NCI-H510A (cell line): ENCODE measurements around the gene TAP2.
"Not testable (repeated sequence)": the region's sequence is repeated elsewhere in the genome, so short reads cannot be mapped to it uniquely, and the experiment has no call there.

Experiments used
- DNase-seq: peaks from one replicate; lab custom pipeline; 2025; lab: John Stamatoyannopoulos, UW

TAP2 gene

DNA sequence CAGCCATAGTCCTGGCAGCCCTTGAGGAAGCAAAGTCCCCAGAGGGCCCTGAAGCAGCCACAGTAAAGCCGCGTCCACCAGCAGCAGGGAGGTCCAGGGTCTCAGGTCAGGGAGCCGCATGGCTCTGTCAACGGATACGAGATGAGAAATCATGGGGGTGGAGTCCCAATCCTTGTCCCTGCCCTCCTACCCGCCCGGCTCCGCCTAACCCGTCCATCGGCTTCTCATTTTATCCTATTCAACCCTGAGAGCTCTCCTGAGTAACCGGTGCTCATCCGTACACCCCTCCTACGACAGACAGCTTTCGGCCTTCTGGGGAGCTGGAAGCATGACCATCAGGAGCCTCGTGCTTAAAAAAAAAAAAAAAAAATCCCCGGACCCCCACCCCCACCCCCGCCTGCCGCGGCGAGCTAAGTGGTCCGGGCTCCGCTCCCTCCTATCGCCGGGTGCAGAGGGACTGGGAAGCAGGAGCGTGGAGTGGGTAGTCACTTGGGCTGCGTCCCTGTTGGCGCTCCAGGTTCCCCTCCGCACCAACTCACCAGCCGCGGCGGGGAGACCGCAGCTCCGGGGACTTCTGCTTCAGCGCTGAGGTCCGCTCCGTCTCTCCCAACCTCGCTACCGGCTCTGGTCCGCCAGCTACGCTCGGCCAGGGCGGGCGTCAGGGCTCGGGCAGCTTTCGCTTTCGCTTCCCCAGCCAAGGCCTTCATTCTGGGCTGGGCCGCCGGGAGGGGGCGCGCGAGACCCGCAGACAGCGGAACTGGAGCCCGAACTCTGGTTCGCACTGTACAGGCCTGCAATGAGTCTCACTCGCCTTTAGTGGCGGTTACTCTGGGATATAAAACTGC lies at the start of gene TAP2:
TAP2 (minus strand) TSS at position 626 of the 845 bp plus-strand sequence; CDS start at position 120, 506 bp downstream.
- peak; percentile 87 for DNase-seq

DNA sequence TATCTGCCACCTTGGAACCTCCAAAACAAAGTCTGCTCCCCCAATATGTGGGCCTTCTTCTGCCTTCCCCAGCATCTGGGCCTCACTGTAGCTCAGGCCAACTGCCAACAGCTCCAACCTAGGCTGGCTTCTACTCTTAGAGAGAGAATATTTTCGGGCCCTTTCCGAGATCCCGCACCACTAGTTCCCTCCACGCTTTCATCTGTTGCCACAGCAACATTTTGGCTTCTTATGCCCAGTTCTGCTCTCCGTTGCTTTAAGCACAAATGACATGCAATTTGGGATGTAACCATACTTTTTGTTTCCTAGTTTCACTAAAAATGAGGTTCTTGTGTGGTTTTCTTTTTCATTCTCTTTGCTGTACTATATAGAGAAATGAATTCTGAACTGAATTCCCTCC lies 49.1 kb upstream of the TAP2 start:
- no peak for DNase-seq

DNA sequence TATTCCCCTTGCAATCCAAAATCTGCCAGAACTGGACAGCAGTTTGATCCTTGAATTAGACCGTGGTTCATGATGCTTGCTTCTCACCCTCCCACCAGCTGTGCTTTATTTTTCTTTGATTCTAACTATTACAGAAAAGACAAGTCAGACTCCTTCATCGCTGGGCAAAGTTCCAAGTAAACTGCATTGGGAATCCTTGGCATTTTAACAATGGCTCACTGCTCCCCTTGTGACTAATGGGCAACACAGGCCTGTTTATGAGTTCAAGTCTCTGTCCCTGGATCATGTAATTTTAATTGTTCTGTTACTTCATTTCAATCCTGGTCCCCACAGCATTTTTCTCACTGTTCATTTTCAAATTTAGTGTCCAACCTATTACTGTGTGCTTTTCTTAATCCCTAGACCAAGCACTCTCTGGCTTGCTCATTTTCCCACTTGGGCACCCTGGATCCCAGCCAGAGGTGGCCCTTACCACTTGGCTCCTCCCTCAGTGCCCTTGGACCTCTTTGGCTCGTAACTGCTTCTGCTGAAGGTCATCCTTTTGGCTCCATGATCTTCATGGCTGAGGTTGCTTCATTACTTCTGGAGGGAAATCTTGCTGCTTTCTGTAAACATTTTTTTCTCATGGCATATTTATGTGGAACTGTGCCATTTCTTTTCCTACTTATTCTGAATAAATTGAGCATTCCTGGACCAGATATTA lies 48.3 kb upstream of the TAP2 start:
- no peak for DNase-seq

DNA sequence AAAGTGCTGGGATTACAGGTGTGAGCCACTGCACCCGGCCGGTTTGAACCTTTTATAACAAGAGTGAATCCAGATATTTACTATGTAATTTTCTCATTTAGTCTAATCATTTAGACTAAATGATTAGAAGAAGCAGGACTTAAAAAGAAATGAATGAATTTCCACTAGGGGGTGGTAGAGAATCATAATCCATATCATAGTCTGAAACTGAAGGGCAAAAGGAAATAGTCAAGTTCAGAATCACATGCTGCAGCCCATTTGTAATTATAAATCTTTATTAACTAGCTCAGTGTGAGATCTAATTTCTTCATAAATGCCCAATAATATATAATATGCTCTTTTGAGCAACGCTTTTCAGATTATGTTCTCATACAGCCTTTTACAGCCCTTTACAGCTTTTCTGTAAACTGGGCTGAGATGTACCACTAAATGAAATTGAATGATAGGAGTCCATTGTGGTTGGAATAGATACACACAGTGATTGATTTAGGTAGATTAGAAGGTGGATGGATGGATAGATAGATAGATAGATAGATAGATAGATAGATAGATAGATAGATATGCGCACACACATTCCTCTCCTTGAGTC lies 47.3 kb upstream of the TAP2 start:
- DNase-seq: peak; percentile 33

DNA sequence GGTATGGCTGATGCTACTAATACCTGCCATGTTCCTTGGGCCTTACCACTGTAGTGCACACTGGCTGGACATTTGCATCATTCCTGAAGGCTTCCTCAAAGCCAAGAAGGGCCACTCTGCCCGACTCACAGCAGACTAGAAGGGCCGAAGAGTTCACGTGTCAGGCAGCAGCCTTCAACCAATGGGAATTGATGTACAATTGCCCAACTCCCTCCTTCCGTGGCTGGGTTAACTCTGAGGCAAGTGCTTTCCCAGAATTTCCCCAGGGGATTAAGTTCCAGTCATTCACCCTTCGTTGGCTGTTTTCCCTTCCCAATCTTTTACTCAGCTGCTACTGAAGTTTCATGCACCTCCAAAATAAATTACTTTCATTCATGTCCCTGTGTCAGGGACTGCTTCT lies 45.2 kb upstream of the TAP2 start:
- DNase-seq: no peak

DNA sequence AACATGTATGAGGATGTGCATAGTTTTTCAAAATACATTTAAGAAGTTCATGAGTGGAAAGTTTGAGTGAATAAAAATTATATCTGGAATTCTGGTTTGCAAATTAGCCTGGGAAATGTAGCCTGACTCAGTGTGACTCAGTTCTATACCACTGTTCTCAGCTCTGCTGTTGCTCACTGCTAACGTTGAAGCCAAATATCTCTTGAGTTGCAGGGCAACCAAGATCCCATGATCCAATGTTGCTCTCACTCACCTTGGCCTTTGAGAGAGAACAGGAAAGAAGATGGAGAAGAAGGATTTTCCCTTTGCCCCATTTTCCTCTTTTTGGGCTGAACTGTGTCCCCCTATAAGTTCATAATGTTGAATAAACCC lies 44.3 kb upstream of the TAP2 start:
- DNase-seq: no peak

DNA sequence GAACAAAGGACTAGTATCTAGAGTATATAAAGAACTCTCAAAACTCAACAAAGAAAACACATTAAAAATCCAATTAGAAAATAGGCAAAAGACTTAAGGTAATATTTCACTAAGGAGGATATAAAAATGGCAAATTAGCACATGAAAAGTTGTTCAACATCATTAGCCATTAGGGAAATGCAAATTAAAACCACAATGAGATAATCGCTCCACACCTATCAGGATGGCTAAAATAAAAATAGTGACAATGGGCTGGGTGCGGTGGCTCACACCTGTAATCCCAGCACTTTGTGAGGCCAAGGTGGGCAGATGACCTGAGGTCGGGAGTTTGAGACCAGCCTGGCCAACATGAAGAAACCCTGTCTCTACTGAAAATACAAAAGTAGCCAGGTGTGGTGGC lies 42.4 kb upstream of the TAP2 start:
- not testable (repeated sequence) for DNase-seq

DNA sequence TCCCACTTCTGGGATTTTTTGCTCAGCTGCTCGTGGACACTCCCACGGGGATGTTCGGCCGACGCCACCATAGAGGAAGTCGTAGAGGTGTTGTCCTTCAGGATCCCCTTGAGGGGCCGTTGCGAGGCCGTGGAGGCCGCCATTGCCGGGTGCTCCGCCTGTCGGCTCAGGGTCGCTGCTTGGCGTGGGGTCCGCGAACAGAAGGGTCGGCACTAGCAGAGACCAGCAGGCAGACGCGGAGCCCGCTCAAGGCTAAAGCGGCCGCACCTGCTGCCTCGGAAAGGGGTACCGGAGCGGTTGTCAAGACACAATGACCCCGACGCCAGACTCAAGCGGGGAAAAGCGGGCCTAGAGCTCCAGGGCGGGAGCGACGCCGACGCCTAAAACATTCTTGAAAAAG lies 41.2 kb upstream of the TAP2 start:
- no peak for DNase-seq

DNA sequence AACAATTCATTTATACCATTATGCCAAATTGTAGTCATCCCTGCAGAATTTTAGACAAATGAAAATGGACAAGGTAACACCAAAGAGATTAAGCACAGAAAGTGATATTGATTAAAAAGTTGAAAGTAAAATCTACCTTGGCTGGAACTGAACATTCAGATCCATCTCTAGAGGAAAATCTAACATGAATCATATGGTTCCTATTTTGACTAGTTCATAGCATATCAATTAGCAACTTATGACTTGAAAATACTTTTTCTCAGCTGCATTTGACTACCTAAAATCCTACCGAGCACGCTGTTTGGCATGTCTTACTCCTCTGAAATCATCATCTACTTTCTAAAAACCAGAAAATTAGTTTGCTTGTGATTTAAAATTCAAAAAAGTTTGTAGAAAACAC lies 38.1 kb upstream of the TAP2 start:
- no peak for DNase-seq

DNA sequence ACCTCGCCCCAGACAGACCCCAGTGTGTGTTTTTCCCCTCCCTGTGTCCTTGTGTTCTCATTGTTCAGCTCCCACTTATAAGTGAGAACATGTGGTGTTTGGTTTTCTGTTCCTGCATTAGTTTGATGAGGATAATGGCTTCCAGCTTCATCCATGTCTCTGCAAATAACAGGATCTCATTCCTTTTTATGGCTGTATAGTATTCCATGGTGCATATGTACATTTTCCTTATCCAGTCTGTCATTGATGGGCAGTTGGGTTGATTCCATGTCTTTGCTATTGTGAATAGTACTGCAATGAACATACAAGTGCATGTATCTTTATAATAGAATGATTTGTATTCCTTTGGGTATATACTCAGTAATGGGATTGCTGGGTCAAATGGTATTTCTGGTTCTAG lies 35.4 kb upstream of the TAP2 start:
- not testable (repeated sequence) for DNase-seq

DNA sequence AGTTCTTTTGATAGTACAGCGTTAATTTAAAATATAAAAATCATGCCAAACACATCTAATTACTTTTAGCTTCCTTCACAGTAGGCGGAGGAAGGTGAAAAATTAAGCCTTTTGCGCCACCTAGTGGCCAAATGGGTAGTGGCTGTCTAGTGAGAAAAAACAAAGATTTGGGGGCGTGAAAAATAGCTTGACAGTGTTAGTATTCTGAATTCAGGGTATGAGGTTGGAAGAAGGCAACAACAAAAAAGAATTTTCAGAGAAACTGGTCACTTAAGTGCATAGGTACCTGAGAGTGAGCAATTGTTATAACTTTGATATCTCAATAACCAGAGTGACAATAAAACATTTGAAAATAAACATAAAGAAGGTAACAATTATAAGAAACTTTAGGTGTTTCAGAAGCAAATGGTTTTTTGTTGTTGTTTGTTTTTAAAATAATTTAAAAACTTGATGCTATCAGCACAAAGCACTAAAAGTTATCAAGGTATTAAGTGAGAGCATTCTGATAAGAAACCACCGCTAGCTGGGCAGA lies 29.8 kb upstream of the TAP2 start:
- no peak for DNase-seq

DNA sequence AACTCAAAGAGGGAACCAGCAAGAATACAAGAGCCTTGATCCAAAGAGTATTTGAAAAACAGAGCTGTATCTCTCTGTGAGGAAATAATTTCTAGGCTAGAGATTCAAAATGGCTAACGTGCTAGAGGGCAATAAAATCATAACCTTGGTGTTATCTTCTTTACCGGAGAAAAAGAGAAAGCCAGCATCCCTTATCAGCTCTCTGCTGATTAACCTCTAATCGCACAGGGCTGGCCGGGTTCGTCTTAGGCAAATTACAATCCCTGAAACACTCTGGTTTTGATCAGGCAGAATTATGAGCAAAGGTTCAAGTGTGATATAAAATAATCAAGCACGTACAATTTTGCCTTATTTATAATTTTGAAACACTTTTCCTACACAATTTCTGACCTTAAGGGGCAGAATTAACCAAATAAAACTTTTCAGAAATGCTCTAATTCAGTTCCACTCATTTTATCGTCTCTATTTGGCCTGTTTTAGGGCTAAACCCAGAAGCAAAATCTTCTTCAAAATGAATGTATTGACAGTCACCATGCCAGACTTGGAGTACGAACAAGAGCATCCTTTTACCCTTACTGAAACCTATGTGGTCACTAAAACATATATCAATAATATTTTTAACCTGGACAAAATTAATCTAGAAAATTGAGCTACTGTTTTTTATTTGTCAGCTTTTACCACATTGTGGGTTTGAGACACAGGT lies 29.2 kb upstream of the TAP2 start:
- no peak for DNase-seq

DNA sequence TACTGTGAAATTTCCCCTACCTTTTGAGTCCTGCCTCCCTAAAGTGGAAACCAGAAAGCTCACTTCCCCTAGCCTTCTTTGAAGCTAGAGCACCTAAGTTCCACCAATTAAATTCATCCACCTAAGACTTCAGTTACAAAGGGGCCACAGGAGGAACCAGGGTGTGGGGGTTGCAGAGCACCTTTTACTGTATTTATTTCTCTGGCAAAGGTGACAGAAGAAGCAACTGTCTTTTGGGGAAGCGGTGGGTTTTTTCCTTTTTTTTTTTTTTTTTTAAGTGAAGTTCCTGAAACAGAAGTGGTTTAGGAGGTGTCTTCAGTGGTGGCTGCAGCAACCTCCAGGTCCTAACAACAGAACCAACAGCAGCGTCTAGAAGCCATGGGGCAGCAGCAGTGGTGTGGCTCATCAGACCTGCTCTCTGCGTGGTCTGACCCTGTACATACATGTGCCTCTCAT lies 28.5 kb upstream of the TAP2 start:
- no peak for DNase-seq

DNA sequence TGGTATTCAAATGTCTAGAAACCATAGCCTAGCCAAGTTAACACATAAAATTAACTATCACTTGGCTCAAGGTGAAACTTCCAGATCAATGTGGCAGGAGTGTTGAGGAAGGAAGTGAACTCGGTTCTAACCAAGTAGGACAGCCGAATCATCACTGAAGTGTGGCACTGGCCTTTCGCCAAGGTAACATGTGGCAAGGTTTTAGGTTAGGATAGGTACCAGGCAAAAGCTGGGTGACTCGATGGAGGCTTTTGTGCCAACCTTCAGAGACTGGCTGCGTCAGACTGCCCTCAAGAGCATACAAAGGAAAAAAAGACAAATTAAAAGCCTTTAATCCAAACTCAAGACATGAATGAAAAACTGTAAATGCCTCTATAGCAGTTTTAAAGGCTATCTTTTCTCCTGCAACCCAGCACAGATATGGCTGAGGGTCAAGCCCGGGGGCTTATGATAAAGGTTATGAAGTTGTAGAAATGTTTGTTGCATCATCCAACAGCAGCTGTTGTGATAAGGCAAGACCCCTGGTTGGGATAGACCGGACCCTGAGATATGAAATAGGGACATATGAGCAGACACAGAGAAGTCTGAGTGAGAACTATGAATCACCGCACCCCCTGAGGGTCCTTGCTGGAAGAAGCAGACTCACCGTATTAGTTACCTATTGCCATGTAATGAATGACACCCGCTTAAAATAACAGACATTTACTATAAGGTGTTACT lies 27.3 kb upstream of the TAP2 start:
- no peak for DNase-seq

DNA sequence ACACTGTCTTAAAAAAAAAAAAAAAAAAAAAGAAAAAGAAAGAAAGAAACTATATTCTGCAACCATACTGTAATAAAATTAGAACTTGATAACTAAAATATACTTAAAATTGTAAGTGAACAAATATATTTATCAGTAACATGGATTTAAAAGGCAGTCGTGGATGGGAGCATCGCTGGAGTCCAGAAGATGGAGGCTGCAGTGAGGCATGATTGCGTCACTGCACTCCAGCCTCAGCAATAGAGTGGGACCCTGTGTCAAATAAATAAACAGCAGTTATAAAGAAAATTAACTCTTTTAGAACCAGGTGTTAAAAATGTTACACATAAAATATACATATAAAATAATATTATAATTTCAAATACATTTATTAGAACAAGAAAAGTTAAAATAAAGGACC lies 24.2 kb upstream of the TAP2 start:
- no peak for DNase-seq

DNA sequence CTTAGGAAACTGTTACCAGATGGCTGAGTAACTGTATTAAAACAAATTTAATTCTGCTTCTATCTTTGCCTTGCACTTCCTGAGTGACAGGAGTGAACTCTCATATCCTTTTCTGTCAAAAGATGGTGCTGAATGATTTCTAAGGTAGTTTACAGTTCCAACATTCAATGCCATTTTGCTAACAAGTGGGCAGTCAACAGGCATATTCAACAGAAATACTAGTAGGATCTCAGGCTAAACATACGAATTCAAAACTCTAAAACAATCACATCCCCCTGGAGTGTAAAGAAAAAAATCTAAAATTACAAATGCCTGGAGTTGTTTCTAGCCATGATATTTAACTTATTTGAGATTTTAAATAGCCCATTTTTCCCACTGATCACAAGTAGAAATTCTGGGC lies 22.1 kb upstream of the TAP2 start:
- no peak for DNase-seq

DNA sequence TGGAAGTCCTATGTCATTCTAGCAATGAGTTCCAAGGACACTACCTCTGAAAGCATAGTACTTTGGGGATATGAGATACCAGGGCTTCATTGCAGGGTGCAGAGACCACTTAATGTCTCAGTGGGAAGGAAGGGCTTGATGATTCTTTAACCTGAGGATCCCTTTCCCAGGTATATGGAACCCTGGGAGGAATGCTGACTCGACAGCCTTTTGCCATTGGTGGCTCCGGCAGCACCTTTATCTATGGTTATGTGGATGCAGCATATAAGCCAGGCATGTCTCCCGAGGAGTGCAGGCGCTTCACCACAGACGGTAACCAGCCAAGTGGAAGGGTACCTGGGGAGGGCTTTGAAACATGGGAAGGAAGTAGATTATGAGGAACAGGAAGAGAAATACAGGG lies 19.7 kb upstream of the TAP2 start:
- no peak for DNase-seq

DNA sequence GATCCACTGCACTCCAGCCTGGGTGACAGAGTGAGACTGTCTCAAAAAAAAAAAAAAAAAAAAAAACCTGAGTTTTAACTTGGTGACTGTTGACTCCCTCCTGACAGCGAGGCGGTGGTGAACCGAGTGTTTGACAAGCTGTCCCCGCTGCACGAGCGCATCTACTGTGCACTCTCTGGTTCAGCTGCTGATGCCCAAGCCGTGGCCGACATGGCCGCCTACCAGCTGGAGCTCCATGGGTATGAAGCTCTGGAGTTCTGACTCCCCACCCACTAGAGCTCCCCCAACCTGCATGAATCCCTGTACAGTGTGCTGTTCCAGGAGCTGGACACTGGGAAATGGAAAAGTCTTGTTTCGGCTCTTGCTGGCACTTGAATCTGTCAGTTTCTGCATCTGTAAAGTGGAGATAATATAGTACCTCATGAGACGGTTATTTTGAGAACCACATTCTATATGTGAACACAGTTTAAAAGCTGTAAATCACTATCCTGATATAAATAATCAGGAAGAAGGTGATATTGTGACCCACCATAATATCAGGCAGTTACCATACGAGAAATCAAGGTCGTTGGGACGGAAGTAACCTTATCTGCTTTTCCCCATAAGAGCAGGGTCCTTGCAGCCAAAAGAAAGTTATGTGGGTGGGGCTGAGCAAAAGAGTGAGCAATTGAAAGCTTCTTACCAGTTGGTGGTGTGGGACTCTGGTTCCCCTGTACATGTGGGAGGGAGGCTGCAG lies 18.8 kb upstream of the TAP2 start:
- no peak for DNase-seq

DNA sequence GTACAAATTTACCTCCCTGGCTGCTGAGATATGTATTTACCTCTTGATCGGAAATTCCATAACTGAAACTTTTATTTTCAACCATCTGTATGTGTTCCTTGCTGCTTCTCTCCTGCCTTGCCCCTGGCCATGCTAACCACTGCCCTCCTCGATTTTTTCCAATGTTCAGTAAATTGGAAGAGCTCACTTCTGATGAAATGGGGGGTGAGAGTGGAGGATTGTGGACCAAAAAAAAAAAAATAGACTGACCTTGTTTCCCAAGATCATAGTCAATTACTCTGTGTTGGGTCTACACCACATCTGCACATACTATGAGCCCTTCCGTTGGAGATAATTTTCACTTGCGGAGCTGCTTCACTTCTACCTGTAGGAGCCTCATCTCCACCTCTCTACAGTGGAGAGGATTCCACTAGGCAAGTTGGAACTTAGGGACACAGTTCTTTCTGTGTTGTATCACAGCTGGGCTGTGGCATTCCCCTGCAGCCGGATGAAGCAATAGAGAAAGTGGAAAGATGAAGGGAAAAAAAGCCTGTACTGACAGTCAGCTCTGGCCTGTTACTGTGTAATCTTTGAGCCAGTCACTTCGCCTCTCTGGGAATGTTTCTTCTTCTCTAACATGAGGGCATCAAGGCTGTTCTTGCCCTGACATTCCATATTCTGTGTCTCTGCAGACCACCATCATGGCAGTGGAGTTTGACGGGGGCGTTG lies 17.1 kb upstream of the TAP2 start:
- DNase-seq: no peak
